ENCODE measurements around the gene CHRD.

GRCh38 chr3:184372296-184372821 is 7.5 kb upstream of the CHRD start:
- TF ChIP-seq CTCF (conservative IDR thresholded peaks at IDR 0.05; ENCODE audit: low read depth, low read length) (no peak), EZH2 (IDR thresholded peaks at IDR 0.05; ENCODE audit: low read length, unreplicated experiment) (no peak)
